ENCODE results near the gene POLG.
A peak's percentile ranks its signal among the peaks of the same experiment; 100 is the strongest.

The POLG gene

GRCh38 chr15:89368566-89369223 is 34.1 kb upstream of the POLG start:
- H3K36me3 ChIP-seq (ENCODE audit: insufficient read depth, low read depth, low read length), result no peaks in the 10 kb centered on the region
- H3K27me3 ChIP-seq (ENCODE audit: insufficient read depth, low read length), result peaks cover 100% of the 10 kb centered on the region
- no peak overlapping the region; the same call in 1 of the 2 replicates for H3K4me3 ChIP-seq (ENCODE audit: low read length)
- peaks cover 8% of the 10 kb centered on the region; the same call in 1 of the 2 replicates for H3K9me3 ChIP-seq (ENCODE audit: insufficient read depth, low read depth, low read length)
- peaks cover 4% of the 10 kb centered on the region; the same call in 1 of the 2 replicates for H3K4me1 ChIP-seq (ENCODE audit: insufficient read depth, low read length)
- H3K9ac ChIP-seq (ENCODE audit: low read depth, low read length), result no peak overlapping the region
- H3K27ac ChIP-seq (ENCODE audit: low read length), result no peak overlapping the region

- peaks cover 8% of the 10 kb centered on the region; the same call in 1 of the 2 replicates for H3K9me3 ChIP-seq (ENCODE audit: insufficient read depth, low read depth, low read length)
- no peak overlapping the region for H3K9ac ChIP-seq (ENCODE audit: low read depth, low read length)
- no peaks in the 10 kb centered on the region for H3K36me3 ChIP-seq (ENCODE audit: insufficient read depth, low read depth, low read length)
- H3K4me1 ChIP-seq (ENCODE audit: insufficient read depth, low read length), result peaks cover 4% of the 10 kb centered on the region; the same call in 1 of the 2 replicates
- H3K4me3 ChIP-seq (ENCODE audit: low read length), result peak overlapping the region; percentile 11; the same call in 1 of the 2 replicates
- no peak overlapping the region for H3K27ac ChIP-seq (ENCODE audit: low read length)
- peaks cover 100% of the 10 kb centered on the region for H3K27me3 ChIP-seq (ENCODE audit: insufficient read depth, low read length)
Observed at GRCh38 chr15:89367485-89368451, 33.1 kb upstream of the POLG start.

GRCh38 chr15:89366656-89367393 is 32.2 kb upstream of the POLG start:
- peak overlapping the region; percentile 11; the same call in 1 of the 2 replicates for H3K4me3 ChIP-seq (ENCODE audit: low read length)

GRCh38 chr15:89365462-89366065 is 30.9 kb upstream of the POLG start:
- Histone ChIP-seq H3K9ac (ENCODE audit: low read depth, low read length) (no peak overlapping the region), H3K4me1 (ENCODE audit: insufficient read depth, low read length) (peaks cover 4% of the 10 kb centered on the region; the same call in 1 of the 2 replicates), H3K4me3 (ENCODE audit: low read length) (no peak overlapping the region), H3K27ac (ENCODE audit: low read length) (no peak overlapping the region), H3K27me3 (ENCODE audit: insufficient read depth, low read length) (peaks cover 100% of the 10 kb centered on the region), H3K36me3 (ENCODE audit: insufficient read depth, low read depth, low read length) (no peaks in the 10 kb centered on the region), H3K9me3 (ENCODE audit: insufficient read depth, low read depth, low read length) (peaks cover 6% of the 10 kb centered on the region; the same call in 1 of the 2 replicates)

More at GRCh38 chr15:89366656-89367393, 32.2 kb upstream of the POLG start:
- Histone ChIP-seq H3K9ac (ENCODE audit: low read depth, low read length) (no peak overlapping the region), H3K36me3 (ENCODE audit: insufficient read depth, low read depth, low read length) (no peaks in the 10 kb centered on the region), H3K27ac (ENCODE audit: low read length) (no peak overlapping the region), H3K9me3 (ENCODE audit: insufficient read depth, low read depth, low read length) (peaks cover 8% of the 10 kb centered on the region; the same call in 1 of the 2 replicates), H3K4me1 (ENCODE audit: insufficient read depth, low read length) (peaks cover 4% of the 10 kb centered on the region; the same call in 1 of the 2 replicates), H3K27me3 (ENCODE audit: insufficient read depth, low read length) (peaks cover 100% of the 10 kb centered on the region)

GRCh38 chr15:89364741-89365450 is 30.3 kb upstream of the POLG start:
- Histone ChIP-seq H3K27me3 (ENCODE audit: insufficient read depth, low read length) (peaks cover 100% of the 10 kb centered on the region), H3K36me3 (ENCODE audit: insufficient read depth, low read depth, low read length) (no peaks in the 10 kb centered on the region), H3K4me3 (ENCODE audit: low read length) (no peak overlapping the region), H3K9ac (ENCODE audit: low read depth, low read length) (no peak overlapping the region), H3K4me1 (ENCODE audit: insufficient read depth, low read length) (peaks cover 4% of the 10 kb centered on the region; the same call in 1 of the 2 replicates), H3K9me3 (ENCODE audit: insufficient read depth, low read depth, low read length) (peaks cover 5% of the 10 kb centered on the region; the same call in 1 of the 2 replicates), H3K27ac (ENCODE audit: low read length) (no peak overlapping the region)

- Histone ChIP-seq H3K4me3 (ENCODE audit: low read length) (no peak overlapping the region), H3K36me3 (ENCODE audit: insufficient read depth, low read depth, low read length) (no peaks in the 10 kb centered on the region), H3K9ac (ENCODE audit: low read depth, low read length) (no peak overlapping the region), H3K4me1 (ENCODE audit: insufficient read depth, low read length) (peaks cover 4% of the 10 kb centered on the region; the same call in 1 of the 2 replicates), H3K9me3 (ENCODE audit: insufficient read depth, low read depth, low read length) (peaks cover 5% of the 10 kb centered on the region; the same call in 1 of the 2 replicates), H3K27ac (ENCODE audit: low read length) (no peak overlapping the region), H3K27me3 (ENCODE audit: insufficient read depth, low read length) (peaks cover 100% of the 10 kb centered on the region)
Observed at GRCh38 chr15:89364341-89364740, 29.7 kb upstream of the POLG start.

- no peaks in the 10 kb centered on the region for H3K36me3 ChIP-seq (ENCODE audit: insufficient read depth, low read depth, low read length)
- no peak overlapping the region for H3K27ac ChIP-seq (ENCODE audit: low read length)
- peaks cover 5% of the 10 kb centered on the region; the same call in 1 of the 2 replicates for H3K9me3 ChIP-seq (ENCODE audit: insufficient read depth, low read depth, low read length)
- H3K4me1 ChIP-seq (ENCODE audit: insufficient read depth, low read length), result no peaks in the 10 kb centered on the region; the same call in 1 of the 2 replicates
- H3K27me3 ChIP-seq (ENCODE audit: insufficient read depth, low read length), result peaks cover 100% of the 10 kb centered on the region
- H3K9ac ChIP-seq (ENCODE audit: low read depth, low read length), result no peak overlapping the region
- no peak overlapping the region for H3K4me3 ChIP-seq (ENCODE audit: low read length)
Observed at GRCh38 chr15:89363770-89364169, 29.1 kb upstream of the POLG start.

- Histone ChIP-seq H3K9me3 (ENCODE audit: insufficient read depth, low read depth, low read length) (peaks cover 5% of the 10 kb centered on the region; the same call in 1 of the 2 replicates), H3K27ac (ENCODE audit: low read length) (no peak overlapping the region), H3K4me3 (ENCODE audit: low read length) (no peak overlapping the region), H3K4me1 (ENCODE audit: insufficient read depth, low read length) (no peaks in the 10 kb centered on the region; the same call in 1 of the 2 replicates), H3K36me3 (ENCODE audit: insufficient read depth, low read depth, low read length) (no peaks in the 10 kb centered on the region), H3K9ac (ENCODE audit: low read depth, low read length) (no peak overlapping the region), H3K27me3 (ENCODE audit: insufficient read depth, low read length) (peaks cover 100% of the 10 kb centered on the region)
Observed at GRCh38 chr15:89363133-89363532, 28.5 kb upstream of the POLG start.

GRCh38 chr15:89362203-89363101 is 27.8 kb upstream of the POLG start:
- Histone ChIP-seq H3K9ac (ENCODE audit: low read depth, low read length) (no peak overlapping the region), H3K27me3 (ENCODE audit: insufficient read depth, low read length) (peaks cover 100% of the 10 kb centered on the region), H3K27ac (ENCODE audit: low read length) (no peak overlapping the region), H3K9me3 (ENCODE audit: insufficient read depth, low read depth, low read length) (peaks cover 5% of the 10 kb centered on the region; the same call in 1 of the 2 replicates), H3K4me3 (ENCODE audit: low read length) (no peak overlapping the region), H3K36me3 (ENCODE audit: insufficient read depth, low read depth, low read length) (no peaks in the 10 kb centered on the region), H3K4me1 (ENCODE audit: insufficient read depth, low read length) (no peaks in the 10 kb centered on the region; the same call in 1 of the 2 replicates)

All from iPS-20b (cell line).